IPS-NIHi7 (cell line): ENCODE data around the gene GPR141.

Experiments used
- DNase-seq: peaks from one replicate; pipeline ENCODE4 v3.0.0; 2012; ENCODE audit warnings: mixed read lengths; ENCODE audit errors: extremely low spot score

The GPR141 gene

DNA sequence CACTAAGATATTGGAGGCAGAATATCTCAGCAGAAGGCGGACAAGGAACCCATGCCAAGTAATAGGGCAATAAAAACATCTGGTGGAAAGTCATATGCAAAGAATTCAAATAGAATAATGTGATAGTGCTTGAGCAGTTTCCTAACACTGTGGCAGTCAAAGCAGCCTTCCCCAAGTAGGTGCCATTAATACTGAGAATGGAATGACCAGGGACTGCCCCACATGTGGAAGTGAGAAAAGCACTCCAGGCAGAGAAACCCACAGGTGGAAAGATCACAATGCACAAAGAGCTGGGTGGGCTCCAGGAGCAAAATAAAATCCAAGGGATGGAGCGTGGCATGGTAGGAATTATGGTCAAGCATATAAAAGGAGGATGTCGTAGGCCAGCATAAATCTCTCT, 100.4 kb downstream of the GPR141 start:
- DNase-seq, result no peak

DNA sequence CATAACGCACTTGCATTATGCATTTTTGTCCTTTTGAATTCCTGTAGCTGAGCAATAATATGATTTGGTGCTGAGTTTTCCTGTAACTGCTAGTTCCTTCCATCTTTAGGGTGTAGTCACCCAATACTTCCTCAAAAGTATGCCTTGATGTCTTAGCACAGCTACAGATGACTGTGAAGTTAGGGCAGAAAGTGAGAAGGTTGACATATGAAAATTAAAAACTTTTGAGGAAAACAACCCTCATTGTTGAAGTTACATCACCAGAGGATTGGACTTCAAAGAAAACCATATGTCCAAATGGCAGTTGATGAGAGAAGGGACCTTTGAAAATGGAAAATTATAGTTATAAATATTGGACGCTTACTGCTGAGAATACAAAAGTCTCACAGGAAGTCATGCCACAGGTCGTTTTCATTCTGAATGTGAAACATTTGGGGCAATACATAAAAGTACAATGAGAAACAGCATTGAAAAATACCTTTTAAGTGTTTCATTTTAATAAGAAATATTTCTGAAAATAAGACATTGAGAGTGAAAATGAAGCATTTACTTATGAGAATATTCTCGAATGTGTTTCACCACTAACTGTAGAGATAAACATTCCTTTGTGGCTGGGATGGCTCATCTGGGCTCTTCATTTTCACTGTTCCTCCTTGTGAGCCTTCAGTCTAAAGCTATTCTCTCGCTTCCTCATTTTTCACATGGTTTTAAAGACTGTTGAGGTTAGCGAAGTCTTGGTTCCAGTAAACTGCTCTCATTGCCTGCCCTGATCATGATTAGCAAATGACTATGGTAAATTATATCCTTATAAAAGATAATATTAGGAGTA, 103.4 kb downstream of the GPR141 start:
- DNase-seq, result no peak
